Hindlimb muscle (tissue), 1 donor: Measurements from ENCODE around the gene COL11A2. TPM values are rescaled to one million over a fixed set of nuclear protein-coding genes. Genes with fewer than 3 reads are reported as not detected.
A peak's percentile ranks its signal among the peaks of the same experiment; 100 is the strongest.
"Not testable (repeated sequence)": the region's sequence is repeated elsewhere in the genome, so short reads cannot be mapped to it uniquely, and the experiment has no call there.

Experiments used
- DNase-seq: peaks from one replicate; pipeline ENCODE4 v3.0.0-alpha.2; 2013
- polyA plus RNA-seq: library from polyadenylated mRNA; unstranded; fragments of 120-200 nt; gene quantifications from one replicate; pipeline ENCODE4 v1.2.1, GENCODE V29; 2013; ENCODE audit not compliant: insufficient read length

The COL11A2 gene
- 49.7 TPM for polyA plus RNA-seq

DNA sequence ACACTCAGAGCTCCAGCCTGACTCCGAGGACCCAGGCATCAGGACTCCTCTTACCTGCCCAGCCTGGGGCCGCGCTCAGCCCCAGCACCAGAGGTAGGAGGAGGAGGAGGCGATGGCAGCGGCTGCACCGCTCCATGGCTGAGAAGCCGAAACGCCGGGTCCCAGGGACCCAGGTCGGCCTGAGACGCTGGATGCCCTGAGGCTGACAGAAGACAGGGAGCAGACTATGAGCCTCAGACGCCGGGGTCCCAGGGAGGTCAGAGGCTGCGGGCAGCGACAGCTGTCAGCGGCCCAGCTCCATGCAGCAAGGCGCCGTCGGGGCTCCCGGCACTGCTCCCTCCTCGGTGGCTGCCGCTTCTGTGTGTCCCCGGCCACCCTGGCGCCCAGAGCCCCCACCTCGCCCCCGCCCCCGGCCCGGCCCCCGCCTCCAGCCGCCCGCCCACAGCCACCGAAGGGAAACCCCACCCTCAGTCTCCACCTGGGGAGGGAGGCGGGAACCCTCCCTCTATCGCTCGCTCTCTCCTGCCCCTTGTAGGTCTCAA lies at the start of gene COL11A2:
COL11A2 (minus strand) TSS at position 363 of the 542 bp plus-strand sequence; CDS start at position 136, 227 bp downstream.
- DNase-seq: no peak

DNA sequence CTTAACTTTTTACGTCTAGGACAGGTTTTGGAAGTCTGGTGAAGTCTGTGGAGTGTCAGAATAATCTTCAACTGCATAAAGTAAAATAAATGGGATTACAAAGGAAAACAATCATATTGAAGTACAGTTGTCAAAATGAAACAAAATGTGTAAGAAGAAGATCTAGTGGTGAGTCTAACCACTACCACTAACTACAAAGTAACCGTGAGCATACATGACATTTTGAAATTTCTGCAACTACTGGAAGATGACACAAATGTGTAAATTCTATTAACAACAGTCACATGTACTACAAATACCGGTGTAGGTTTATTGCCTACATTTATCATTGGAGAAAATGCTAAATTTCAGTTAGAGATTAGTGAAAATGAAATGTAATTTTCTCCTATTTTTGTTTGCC lies 49.7 kb upstream of the COL11A2 start:
- no peak for DNase-seq

DNA sequence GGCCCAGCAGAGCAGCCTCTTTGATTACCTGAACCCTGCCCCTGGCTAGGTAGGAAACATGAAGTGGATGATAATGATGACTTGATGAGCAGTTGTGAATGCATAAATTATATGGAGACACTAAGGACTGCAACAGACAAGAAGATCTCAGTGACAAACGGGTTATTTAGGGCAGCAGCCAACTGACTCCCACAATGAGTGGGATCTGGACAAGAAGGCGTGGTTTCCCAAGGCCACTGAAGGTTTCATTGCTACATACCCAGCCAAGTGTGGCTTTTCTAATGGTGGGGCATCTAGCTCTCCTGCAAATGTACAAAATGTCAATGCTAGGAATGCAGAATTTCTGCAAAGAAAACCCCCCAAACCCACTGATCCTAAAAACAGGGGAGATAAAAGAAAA lies 45.5 kb upstream of the COL11A2 start:
- DNase-seq: no peak

GRCh38 chr6:33236852-33237251 lies 44.6 kb upstream of the COL11A2 start:
- no peak for DNase-seq

DNA sequence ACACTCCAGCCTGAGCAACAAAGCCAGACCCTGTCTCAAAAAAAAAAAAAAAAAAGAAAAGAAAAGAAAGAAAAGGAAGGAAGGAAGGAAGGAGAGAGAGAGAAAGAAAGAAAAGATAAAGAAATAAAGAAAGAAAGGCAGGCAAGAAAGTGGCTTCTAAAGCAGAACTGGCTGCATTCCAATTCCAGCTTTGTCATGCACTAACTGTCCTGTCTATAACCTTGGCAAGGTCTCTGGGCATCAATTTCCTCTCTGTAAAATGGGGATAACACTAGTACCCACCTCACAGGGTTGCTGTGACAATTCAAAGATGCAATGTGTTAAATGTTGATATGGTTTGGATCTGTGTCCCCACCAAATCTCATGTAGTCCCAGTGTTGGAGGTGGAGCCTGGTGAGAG lies 44.1 kb upstream of the COL11A2 start:
- DNase-seq: no peak

GRCh38 chr6:33235221-33235634 lies 43.0 kb upstream of the COL11A2 start:
- DNase-seq: no peak

DNA sequence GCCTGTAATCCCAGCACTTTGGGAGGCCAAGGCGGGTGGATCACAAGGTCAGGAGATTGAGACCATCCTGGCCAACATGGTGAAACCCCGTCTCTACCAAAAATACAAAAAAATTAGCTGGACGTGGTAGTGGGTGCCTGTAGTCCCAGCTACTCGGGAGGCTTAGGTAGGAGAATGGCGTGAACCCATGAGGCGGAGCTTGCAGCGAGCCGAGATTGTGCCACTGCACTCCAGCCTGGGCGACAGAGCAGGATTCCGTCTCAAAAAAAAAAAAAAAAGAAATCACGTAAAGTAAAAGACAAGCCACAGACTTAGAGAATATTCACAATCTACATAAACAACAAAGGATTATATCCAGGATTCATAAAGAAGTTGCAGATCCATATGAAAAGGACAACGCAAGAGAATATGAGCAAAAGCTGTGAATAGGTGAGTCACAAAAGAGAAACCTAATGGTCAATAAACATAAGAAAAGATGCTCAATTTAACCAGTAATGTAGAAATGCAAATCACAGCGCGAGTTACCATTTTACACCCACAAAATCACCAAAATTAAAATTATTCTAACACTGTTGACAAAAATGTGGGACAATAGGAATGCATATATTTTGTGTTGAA lies 34.3 kb upstream of the COL11A2 start:
- DNase-seq: not testable (repeated sequence)

GRCh38 chr6:33217681-33218080 lies 25.4 kb upstream of the COL11A2 start:
- DNase-seq: no peak

DNA sequence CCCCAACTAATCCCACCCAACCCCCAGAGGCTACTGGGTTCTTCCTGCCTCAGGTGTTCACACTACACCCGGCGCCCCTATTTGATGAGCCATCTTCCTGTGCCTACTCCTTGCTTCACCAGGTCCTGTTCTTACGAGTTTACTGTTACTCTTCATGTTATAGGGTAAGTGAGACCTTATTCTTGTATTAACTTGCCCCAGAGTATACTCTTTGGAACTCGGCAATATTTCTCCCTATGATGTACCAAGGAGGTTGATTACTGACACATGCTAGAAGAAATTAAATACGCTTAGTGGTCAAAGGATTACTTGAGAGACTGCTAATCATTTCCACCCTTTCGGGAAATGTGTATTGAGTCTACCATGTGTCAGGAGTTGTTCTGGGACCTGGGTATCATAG lies 25.0 kb upstream of the COL11A2 start:
- no peak for DNase-seq

- no peak for DNase-seq
Measured at GRCh38 chr6:33216117-33216649, 23.9 kb upstream of the COL11A2 start.

DNA sequence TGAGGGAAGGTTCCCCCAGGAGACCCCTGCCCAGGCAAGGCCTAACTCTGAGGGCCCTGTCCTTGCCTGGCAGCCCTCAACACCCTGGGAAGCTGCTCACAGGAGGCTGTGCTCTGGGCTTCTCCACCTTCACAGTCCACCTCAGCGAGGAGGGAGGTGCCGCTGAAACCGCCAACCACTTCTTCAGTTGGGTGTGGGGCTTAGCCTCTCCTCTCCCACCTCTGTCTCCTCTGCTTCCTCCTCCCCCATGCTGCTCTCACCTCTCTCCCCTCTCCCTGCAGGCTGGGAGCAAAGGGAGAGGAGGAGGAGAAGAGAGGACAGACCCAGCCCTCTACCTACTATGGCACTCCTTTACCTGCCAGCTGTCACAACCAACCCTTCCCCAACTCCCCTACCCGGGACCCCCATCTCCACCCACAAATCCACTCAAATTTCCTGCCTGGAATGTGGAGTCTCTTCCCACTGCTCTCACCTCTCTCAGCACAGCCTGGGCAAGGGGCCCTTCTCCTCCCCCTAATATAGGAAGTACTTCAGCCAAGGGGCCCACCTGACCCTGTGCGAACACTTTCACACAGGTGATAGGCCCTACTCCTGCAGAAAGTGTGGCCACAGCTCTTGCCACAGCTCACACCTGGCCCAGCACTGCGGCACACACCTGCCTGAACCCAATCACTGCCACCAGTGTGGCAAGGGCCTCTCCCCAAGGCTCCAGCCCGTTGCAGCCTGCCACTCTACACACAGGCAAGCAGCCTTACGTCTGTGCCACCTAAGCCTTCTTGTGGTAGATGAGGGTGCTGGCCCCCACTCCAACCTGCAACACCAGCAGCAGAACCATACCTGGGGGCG lies 23.2 kb upstream of the COL11A2 start:
- DNase-seq: no peak

DNA sequence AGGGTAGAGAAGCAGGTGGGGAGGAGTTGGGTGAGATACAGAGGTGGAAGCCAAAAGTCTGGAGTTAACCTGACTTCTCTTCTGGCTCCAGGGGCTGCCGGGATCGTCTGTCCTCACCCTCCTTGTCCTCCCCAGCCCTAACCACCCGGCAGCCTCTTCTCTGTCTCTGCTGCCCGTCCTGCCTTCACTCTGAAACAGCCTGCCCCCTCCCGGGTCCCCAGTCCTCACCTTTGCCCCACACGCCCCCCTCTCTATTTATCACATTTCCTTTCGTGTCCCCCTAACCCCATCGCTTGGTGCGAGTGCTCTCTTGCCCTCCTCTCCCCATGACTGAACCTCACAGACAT lies 21.7 kb upstream of the COL11A2 start:
- DNase-seq: no peak

DNA sequence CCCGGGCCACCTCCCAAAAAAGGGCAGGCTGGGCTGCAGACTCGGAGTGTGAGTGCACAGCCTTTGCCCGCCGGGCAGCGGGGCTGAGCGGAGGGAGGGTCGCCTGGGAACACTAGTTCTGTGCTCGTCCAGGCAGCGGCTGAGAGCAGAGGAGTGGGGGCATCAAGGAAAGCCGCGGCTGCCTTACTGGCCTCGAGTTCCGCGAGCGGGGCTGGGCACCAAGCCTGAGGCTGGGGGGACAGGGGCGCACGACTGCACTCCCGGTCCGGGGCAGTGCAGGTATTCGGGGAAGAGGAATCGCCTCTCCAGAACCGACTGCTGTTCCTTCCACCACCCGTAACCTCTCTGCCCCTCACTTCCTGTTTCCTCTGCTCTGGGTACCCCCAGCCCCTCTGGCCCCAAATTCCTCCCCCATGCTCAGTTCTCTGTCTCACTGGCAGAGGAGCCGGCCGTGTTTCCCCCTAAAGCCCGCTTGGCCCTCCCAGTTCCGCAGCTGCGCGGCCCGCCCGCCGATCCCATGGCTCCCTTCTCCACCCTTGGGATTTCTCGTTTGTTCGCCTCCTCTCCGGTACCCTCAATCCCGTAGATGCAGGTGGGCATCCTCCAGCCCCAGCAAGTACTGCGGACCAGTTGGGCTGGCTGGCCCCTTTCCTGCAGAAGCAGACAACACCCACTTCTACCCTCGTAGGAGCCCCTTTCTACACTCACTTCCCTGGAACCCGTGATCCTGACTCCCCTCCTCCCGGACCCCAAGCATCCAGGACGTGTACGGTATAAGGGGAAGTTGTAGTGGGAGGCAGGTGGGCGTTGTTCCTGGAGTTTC lies 21.1 kb upstream of the COL11A2 start:
- DNase-seq: no peak

DNA sequence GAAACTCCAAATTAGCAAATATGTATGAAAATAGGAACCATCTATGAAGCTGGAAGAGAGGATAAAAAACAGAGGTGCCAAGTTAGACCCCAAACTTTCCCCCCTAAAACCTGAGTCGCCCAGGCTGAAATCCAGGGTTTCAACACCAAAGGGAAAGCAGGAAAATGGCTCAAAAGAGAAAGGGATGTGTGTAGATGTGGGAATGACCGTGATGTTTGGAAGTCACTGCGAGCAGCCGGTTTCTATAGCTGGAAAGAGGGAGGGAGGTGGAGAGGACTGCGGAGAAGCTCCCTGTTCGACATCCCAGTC lies 20.5 kb upstream of the COL11A2 start:
- no peak for DNase-seq

DNA sequence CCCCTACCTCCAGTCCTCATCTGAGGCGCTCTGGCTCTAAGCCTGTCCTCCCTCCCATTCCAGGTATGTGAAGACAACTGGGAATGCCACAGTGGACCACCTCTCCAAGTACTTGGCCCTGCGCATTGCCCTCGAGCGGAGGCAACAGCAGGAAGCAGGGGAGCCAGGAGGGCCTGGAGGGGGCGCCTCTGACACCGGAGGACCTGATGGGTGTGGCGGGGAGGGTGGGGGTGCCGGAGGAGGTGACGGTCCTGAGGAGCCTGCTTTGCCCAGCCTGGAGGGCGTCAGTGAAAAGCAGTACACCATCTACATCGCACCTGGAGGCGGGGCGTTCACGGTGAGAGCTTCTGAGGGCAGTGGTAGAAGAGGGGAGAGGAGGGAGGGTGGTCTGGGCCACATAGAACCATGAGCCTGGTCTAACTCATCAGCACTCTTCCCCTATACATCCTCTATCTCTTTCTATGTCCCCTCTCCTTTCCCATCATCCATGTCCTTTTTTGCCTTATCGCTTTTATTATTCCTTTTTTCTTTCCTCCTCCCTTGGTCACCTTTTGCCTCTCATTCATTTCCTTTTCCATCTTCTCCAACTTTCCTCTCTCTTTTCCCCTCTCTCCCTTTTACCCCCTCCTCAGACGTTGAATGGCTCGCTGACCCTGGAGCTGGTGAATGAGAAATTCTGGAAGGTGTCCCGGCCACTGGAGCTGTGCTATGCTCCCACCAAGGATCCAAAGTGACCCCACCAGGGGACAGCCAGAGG lies 19.6 kb upstream of the COL11A2 start:
- DNase-seq: no peak

GRCh38 chr6:33211136-33211535 lies 18.9 kb upstream of the COL11A2 start:
- no peak for DNase-seq

GRCh38 chr6:33209856-33210255 lies 17.6 kb upstream of the COL11A2 start:
- DNase-seq: no peak

DNA sequence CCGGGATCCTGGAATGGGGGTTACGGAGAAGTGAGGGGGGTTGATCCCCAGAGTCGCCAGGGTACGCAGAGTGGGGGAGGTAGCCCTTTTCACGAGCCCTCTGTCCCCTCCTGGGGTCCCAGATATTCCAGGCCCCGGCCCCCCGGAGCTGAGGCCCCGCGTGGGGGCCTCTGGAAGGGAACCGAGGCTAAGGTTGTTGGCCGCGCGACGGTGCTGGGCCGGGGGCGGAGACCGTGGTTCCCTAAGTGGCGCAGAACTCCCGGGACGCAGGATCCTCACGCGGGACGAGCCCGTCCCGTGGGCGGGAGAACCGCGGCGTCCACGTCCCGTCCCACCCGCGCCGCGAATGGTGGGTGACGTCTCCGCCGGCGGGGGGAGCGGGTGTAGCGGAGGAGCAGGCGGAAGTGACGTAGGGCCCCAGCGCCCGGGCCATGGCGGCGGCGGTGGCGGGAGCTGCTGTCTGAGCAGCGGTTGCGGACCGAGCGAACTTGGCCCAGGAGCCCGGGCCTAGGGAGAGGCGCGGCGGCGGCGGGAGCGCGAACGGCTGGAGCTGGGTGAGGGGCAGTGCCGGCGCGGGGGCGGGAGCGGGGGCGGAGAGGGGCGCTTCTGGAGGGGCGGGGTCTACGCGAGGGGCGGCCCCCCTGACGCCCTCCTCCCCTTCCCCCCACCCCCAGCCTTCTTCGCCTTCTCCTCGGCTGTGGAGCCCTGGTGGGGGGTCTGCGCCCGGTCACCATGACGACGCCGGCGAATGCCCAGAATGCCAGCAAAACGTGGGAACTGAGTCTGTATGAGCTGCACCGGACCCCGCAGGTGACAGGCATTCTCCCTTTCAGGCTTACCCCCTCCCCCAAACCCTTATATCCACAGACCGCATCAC lies 16.1 kb upstream of the COL11A2 start, which contains the start of gene RING1:
RING1 (plus strand) TSS at position 410 of the 877 bp plus-strand sequence; CDS start at position 733, 323 bp downstream.
- peak; percentile 91 for DNase-seq

GRCh38 chr6:33207552-33208090 lies 15.4 kb upstream of the COL11A2 start:
- DNase-seq: peak; percentile 69

- DNase-seq: no peak
Measured at GRCh38 chr6:33206864-33207551, 14.7 kb upstream of the COL11A2 start.
